ENCODE results near the gene TEN1. TPM values are rescaled to one million over a fixed set of nuclear protein-coding genes. Genes with fewer than 3 reads are reported as not detected.
A peak's percentile ranks its signal among the peaks of the same experiment; 100 is the strongest.

TEN1 gene
- total RNA-seq, 1 donor = 16.8 TPM

- TF ChIP-seq CTCF (IDR thresholded peaks at IDR 0.05; ENCODE audit: insufficient read depth, low read depth, low read length) = peak; percentile 64
- H3K4me3 ChIP-seq (ENCODE audit: low read depth, low read length) = no peak overlapping the region
- DNase-seq (ENCODE audit: low read depth) = peak; percentile 72
Measured at GRCh38 chr17:76005263-76006149, 26.5 kb downstream of the TEN1 start.

- H3K4me3 ChIP-seq (ENCODE audit: low read depth, low read length) = no peak overlapping the region
- no peak for DNase-seq (ENCODE audit: low read depth)
- no peak for TF ChIP-seq CTCF (IDR thresholded peaks at IDR 0.05; ENCODE audit: insufficient read depth, low read depth, low read length)
Measured at GRCh38 chr17:76007131-76007849, 28.2 kb downstream of the TEN1 start.

- no peak for DNase-seq (ENCODE audit: low read depth)
- H3K4me3 ChIP-seq (ENCODE audit: low read depth, low read length) = no peak overlapping the region
- TF ChIP-seq CTCF (IDR thresholded peaks at IDR 0.05; ENCODE audit: insufficient read depth, low read depth, low read length) = no peak
Measured at GRCh38 chr17:76007850-76008165, 28.8 kb downstream of the TEN1 start.

- no peak for TF ChIP-seq CTCF (IDR thresholded peaks at IDR 0.05; ENCODE audit: insufficient read depth, low read depth, low read length)
- DNase-seq (ENCODE audit: low read depth) = no peak
- no peak overlapping the region for H3K4me3 ChIP-seq (ENCODE audit: low read depth, low read length)
Measured at GRCh38 chr17:76008208-76008607, 29.2 kb downstream of the TEN1 start.

GRCh38 chr17:76008630-76009425, 29.8 kb downstream of the TEN1 start:
- H3K4me3 ChIP-seq (ENCODE audit: low read depth, low read length) = no peak overlapping the region
- no peak for DNase-seq (ENCODE audit: low read depth)
- TF ChIP-seq CTCF (IDR thresholded peaks at IDR 0.05; ENCODE audit: insufficient read depth, low read depth, low read length) = no peak

GRCh38 chr17:76009447-76009846, 30.4 kb downstream of the TEN1 start:
- no peak for DNase-seq (ENCODE audit: low read depth)
- no peak overlapping the region for H3K4me3 ChIP-seq (ENCODE audit: low read depth, low read length)
- no peak for TF ChIP-seq CTCF (IDR thresholded peaks at IDR 0.05; ENCODE audit: insufficient read depth, low read depth, low read length)

Measured in fibroblast of villous mesenchyme (primary cell).